DND-41 (cell line): ENCODE data around the gene ANP32E.

Experiments
- EZH2 ChIP-seq: IDR thresholded peaks from 3 replicates; pipeline ENCODE4 v1.6.1; 2012; ENCODE audit warnings: borderline replicate concordance, low read depth, mild to moderate bottlenecking, moderate library complexity, low read length, inconsistent platforms; ENCODE audit not compliant: severe bottlenecking
- TF ChIP-seq, protein P1 (sequence below): IDR thresholded peaks from 2 replicates; pipeline ENCODE4 v1.5.1; 2012; ENCODE audit warnings: borderline replicate concordance, low read length, moderate library complexity, mild to moderate bottlenecking; ENCODE audit not compliant: poor library complexity, severe bottlenecking; ENCODE audit errors: extremely low read depth

DNA sequence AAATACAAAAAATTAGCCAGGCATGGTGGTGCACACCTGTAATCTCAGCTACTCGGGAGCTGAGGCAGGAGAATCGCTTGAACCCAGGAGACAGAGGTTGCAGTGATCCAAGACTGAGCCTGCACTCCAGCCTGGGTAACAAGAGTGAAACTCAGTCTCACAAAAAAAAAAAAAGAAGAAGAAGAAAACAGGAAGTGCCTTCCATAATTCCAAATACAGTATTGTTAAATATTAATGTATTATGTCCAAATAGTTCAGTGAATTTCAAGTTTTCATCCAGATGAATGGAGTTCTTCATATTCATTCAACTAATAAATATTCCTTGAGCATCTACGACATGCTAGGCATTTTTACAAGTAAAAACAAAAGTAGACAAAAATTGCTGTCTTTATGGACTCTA, 52.9 kb downstream of the ANP32E start:
- TF ChIP-seq, protein P1, sequence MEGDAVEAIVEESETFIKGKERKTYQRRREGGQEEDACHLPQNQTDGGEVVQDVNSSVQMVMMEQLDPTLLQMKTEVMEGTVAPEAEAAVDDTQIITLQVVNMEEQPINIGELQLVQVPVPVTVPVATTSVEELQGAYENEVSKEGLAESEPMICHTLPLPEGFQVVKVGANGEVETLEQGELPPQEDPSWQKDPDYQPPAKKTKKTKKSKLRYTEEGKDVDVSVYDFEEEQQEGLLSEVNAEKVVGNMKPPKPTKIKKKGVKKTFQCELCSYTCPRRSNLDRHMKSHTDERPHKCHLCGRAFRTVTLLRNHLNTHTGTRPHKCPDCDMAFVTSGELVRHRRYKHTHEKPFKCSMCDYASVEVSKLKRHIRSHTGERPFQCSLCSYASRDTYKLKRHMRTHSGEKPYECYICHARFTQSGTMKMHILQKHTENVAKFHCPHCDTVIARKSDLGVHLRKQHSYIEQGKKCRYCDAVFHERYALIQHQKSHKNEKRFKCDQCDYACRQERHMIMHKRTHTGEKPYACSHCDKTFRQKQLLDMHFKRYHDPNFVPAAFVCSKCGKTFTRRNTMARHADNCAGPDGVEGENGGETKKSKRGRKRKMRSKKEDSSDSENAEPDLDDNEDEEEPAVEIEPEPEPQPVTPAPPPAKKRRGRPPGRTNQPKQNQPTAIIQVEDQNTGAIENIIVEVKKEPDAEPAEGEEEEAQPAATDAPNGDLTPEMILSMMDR: no peak
- TF ChIP-seq EZH2: no peak
